LNCAP (cell line): ENCODE results near the gene JMJD8.
A peak's percentile ranks its signal among the peaks of the same experiment; 100 is the strongest.

ENCODE experiments used
- TF ChIP-seq, protein P1 (sequence below): fragments of 450-650 bp; IDR thresholded peaks from 2 replicates; pipeline ENCODE4 v1.5.1; 2017; ENCODE audit warnings: mild to moderate bottlenecking

The JMJD8 gene

DNA sequence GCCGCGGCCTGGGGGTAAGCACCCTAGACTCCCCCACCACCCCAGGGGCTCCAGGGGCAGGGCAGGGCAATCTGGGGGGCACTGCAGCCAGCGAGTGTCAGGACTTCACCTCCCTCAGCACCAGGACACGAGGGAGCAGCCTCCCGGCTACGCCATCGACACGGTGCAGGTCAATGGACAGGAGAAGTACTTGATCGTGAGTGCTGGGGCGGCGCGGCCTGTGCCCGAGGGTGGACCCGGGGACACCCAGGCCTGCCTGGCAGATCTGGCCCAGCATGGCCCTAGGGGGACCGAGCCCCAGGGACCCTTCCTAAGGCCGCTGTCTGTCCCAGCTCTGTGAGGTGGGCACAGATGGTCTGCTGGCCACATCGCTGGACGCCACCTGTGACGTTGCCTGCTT lies 11.8 kb downstream of the JMJD8 start:
- TF ChIP-seq, protein P1, sequence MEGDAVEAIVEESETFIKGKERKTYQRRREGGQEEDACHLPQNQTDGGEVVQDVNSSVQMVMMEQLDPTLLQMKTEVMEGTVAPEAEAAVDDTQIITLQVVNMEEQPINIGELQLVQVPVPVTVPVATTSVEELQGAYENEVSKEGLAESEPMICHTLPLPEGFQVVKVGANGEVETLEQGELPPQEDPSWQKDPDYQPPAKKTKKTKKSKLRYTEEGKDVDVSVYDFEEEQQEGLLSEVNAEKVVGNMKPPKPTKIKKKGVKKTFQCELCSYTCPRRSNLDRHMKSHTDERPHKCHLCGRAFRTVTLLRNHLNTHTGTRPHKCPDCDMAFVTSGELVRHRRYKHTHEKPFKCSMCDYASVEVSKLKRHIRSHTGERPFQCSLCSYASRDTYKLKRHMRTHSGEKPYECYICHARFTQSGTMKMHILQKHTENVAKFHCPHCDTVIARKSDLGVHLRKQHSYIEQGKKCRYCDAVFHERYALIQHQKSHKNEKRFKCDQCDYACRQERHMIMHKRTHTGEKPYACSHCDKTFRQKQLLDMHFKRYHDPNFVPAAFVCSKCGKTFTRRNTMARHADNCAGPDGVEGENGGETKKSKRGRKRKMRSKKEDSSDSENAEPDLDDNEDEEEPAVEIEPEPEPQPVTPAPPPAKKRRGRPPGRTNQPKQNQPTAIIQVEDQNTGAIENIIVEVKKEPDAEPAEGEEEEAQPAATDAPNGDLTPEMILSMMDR, result no peak

DNA sequence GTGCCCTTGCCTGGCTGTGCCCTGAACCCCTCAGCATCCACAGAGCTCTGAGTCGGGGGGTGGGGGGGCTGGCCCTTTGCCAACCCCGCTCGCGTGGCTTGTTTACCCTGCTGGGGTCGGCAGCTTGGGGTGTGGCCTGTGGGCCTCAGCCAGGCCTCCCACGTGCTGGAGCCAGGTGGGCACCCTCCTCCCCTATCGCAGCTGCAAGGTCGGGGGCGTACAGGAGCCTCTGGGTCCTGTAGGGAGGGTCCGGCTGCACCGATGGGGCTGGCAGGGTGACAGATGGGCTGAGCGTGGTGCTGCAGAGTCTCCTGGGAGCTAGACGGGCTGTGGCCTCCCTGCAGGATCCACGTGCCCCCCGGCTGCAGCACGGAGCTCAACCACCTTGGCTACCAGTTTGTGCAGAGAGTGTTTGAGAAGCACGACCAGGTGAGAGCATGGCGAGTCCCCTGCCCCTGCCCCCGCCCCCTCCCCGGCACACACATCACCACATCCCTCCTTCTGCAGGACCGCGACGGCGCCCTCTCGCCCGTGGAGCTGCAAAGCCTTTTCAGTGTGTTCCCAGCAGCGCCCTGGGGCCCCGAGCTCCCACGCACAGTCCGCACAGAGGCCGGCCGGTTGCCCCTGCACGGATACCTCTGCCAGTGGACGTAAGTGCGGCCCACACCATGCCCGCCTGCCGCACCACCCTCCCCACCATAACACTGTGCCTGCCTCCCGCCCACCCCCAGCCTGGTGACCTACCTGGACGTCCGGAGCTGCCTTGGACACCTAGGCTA lies 12.6 kb downstream of the JMJD8 start:
- TF ChIP-seq, protein P1, result no peak

DNA sequence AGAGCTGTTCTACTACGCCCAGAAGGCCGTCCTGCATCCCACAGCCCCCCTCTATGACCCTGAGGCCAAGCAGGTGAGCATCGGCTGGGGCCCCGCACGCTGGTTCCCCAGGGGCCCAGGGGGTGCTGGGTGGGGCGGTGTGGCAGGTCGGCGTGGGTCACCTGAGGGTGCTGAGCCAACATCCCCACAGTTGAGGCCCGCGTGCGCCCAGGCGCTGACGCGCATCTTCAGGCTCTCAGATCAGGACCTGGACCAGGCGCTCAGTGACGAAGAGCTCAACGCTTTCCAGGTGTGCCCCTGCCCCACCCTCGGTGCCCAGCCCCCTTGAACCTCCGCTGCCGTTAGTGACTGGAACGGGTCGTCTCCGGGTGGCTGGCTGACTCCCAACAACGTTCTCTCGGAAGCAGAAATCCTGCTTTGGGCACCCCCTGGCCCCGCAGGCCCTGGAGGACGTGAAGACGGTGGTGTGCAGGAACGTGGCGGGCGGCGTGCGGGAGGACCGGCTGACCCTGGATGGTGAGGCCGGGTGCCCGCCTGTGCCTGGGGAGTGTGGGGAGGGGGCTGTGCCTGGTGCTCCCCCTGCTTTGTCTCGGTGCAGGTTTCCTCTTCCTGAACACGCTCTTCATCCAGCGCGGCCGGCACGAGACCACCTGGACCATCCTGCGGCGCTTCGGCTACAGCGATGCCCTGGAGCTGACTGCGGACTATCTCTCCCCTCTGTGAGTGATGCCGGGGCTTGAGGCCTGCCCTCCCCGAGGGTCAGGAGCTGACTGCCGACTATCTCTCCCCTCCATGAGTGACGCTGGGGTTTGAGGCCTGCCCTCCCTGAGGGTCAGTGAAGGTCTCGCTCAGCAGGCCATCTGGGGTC lies 13.4 kb downstream of the JMJD8 start:
- TF ChIP-seq, protein P1, result no peak

DNA sequence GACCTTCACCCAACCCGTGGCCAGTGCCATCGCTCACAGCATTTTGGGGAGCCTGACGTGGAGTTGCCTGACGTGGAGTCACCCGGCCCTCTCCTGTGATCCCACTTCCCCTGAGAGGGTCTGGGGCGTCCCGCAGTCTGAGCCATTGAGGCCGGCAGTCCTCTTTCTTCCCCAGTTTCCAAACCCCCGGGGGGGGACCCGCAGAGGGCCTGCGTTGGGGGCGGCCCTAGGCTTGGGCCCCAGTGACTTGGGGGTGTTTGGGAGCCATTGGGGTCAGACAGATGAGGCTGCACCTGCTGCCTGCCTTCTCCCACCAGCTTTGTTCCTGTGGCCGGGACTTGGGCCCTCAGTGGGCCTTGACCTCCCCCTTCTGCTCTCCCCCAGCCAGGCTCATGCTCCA lies 14.5 kb downstream of the JMJD8 start:
- TF ChIP-seq, protein P1, result no peak

DNA sequence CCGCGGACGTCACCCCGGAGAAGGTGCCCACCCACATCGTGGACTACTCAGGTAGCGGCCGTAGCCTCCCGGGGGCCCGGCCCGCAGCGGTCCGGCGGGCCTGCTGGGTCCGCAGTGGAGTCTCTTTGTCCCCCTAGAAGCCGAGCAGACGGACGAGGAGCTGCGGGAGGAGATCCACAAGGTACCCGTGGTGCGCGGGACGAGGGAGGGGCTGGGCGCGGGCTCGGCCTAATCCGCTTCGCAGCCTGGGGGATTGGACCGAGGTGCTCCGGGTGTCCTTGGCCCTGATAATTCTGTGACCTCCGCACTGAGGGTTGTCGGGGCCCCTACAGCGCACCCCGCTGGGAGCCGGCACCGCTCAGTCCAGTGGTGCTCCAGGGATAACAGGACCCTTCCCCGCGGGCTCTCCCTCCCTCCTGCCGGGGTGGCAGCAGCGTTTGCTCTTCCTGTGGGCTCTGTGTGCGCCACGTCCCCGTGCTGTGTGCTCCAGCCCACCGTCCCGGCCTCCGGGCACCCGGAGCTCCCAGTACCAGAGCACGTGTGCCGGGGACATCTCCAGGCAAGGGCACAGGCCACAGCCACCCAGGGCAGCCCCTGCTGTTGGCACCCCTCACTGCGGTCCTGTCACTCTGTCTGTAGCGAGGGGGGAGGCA lies 15.5 kb downstream of the JMJD8 start:
- TF ChIP-seq, protein P1, result no peak

DNA sequence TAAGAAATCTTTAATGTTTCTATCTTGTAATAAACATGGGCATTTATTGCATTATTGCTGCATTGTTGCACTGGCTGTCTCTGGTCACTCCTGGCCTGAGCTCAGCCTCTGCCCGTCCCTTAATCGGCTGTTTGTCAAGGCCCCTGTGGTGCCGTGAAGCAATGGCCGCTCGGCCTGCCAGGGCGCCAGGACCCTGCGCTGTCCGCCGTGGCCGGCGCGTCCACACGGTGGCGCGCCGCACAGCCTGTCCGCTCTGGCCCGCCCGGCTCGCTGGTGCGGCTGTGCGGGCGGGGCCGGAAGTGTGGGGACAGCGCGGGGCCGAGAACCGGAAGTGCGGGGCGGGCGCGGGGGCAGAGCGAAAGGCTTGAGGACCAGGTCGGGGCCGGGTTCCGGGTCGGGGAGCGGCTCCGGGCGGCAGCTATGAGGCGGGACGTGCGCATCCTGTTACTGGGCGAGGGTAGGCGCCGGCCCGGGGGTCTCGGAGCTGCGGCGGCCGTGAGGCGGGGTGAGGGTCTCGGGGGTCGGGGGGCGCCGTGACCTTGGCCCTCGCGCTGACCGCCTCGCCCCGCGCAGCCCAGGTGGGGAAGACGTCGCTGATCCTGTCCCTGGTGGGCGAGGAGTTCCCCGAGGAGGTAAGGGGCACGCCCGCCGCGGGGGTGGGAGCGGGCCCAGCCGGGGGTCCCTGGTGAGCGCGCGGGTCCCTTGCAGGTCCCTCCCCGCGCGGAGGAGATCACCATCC lies 16.2 kb downstream of the JMJD8 start, which contains the start of gene RHOT2:
RHOT2 (plus strand) TSS at position 353 of the 739 bp plus-strand sequence; CDS start at position 421, 68 bp downstream.
- TF ChIP-seq, protein P1, result peak; percentile 99
